Measurements from ENCODE around the gene MTMR6. TPM values are rescaled to one million over a fixed set of nuclear protein-coding genes. Genes with fewer than 3 reads are reported as not detected.
A peak's percentile ranks its signal among the peaks of the same experiment; 100 is the strongest.

Gene MTMR6
- total RNA-seq, 1 experiment from 2014 or later, result 34.0 TPM

- DNase-seq (ENCODE audit: low read depth), result peak; percentile 47
Measured at GRCh38 chr13:25217023-25217885, 70.0 kb downstream of the MTMR6 start.

- no peak for DNase-seq (ENCODE audit: low read depth)
Measured at GRCh38 chr13:25215253-25215575, 72.1 kb downstream of the MTMR6 start.

GRCh38 chr13:25214491-25215252, 72.6 kb downstream of the MTMR6 start:
- peak; percentile 21 for DNase-seq (ENCODE audit: low read depth)

GRCh38 chr13:25213715-25214114, 73.6 kb downstream of the MTMR6 start:
- DNase-seq (ENCODE audit: low read depth), result peak; percentile 9

GRCh38 chr13:25210842-25211569, 76.3 kb downstream of the MTMR6 start:
- no peak for DNase-seq (ENCODE audit: low read depth)

GRCh38 chr13:25207291-25207810, 79.9 kb downstream of the MTMR6 start:
- no peak for DNase-seq (ENCODE audit: low read depth)

- DNase-seq (ENCODE audit: low read depth), result no peak
Measured at GRCh38 chr13:25204863-25205262, 82.4 kb downstream of the MTMR6 start.

GRCh38 chr13:25203127-25203740, 84.1 kb downstream of the MTMR6 start:
- peak; percentile 9 for DNase-seq (ENCODE audit: low read depth)

- DNase-seq (ENCODE audit: low read depth), result no peak
Measured at GRCh38 chr13:25200783-25201182, 86.5 kb downstream of the MTMR6 start.

- no peak for DNase-seq (ENCODE audit: low read depth)
Measured at GRCh38 chr13:25198647-25199046, 88.6 kb downstream of the MTMR6 start.

- no peak for DNase-seq (ENCODE audit: low read depth)
Measured at GRCh38 chr13:25196971-25197370, 90.3 kb downstream of the MTMR6 start.

Other genes starting within 250 kb of the MTMR6 start
- gene PABPC3, start 191.4 kb downstream of the MTMR6 start, total RNA-seq (2014; rRNA removed), result not detected in 2 replicates
- not detected in 2 replicates for gene AMER2, start 115.2 kb downstream of the MTMR6 start, total RNA-seq (2014; rRNA removed)
- gene NUP58, start 14.1 kb upstream of the MTMR6 start, total RNA-seq (2014; rRNA removed), result 90.0 and 91.1 TPM in 2 replicates
- gene ATP8A2, start 84.5 kb upstream of the MTMR6 start, total RNA-seq (2014; rRNA removed), result 1.2 and 1.3 TPM in 2 replicates

Data from LHCN-M2 (cell line).